ENCODE results near the gene EXOSC10. TPM values are rescaled to one million over a fixed set of nuclear protein-coding genes. Genes with fewer than 3 reads are reported as not detected.
"Not testable (repeated sequence)": the region's sequence is repeated elsewhere in the genome, so short reads cannot be mapped to it uniquely, and the experiment has no call there.

Gene EXOSC10
- total RNA-seq, 3 donors from 2014 or later: 47.1 to 52.9 (median 50.7) TPM

DNA sequence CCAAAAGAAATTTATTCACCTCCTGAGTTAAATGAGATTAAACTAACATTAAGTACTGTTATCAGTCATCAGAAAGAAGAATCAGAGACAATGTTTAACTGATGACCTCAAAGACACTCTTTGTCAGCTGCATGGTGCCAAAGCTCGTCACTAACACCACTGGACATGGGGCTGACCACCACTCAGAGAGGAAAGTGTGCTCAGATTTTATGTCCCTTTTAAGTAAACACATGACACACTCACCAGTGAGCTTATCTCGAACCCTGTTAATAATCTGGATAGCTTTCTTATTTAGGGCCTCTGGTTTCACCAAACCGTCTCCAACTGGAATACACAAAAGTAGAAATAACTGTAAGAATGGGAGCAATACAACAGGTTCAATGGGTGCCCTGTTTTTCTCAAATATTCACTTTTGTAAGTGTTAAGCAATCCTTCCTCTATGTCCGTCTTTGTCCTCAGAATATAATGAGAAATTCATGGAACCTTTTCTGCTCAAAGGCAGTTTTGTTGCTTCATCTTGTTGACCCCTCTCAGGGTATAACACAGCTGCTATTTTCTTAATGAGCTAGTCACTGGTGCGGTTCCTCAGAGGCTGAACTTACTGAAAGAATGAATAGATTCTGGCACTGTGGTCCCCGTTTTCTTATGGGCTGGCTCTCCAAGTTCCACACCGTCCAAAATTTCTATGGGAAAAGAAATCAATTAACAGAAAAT is 9.5 kb upstream of the EXOSC10 start:
- H3K4me1 ChIP-seq (ENCODE audit: low read depth): no peaks in the 10 kb centered on the region
- TF ChIP-seq, protein P1, sequence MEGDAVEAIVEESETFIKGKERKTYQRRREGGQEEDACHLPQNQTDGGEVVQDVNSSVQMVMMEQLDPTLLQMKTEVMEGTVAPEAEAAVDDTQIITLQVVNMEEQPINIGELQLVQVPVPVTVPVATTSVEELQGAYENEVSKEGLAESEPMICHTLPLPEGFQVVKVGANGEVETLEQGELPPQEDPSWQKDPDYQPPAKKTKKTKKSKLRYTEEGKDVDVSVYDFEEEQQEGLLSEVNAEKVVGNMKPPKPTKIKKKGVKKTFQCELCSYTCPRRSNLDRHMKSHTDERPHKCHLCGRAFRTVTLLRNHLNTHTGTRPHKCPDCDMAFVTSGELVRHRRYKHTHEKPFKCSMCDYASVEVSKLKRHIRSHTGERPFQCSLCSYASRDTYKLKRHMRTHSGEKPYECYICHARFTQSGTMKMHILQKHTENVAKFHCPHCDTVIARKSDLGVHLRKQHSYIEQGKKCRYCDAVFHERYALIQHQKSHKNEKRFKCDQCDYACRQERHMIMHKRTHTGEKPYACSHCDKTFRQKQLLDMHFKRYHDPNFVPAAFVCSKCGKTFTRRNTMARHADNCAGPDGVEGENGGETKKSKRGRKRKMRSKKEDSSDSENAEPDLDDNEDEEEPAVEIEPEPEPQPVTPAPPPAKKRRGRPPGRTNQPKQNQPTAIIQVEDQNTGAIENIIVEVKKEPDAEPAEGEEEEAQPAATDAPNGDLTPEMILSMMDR (IDR thresholded peaks at IDR 0.05): no peak
- ATAC-seq: no peak
- intact Hi-C loops (cut with DNase I, micrococcal nuclease): no loop called here
- peaks cover 15% of the 10 kb centered on the region for H3K36me3 ChIP-seq (ENCODE audit: low read depth)
- no peak for DNase-seq
- H3K9me3 ChIP-seq: no peaks in the 10 kb centered on the region
- no peak overlapping the region for H3K4me3 ChIP-seq

DNA sequence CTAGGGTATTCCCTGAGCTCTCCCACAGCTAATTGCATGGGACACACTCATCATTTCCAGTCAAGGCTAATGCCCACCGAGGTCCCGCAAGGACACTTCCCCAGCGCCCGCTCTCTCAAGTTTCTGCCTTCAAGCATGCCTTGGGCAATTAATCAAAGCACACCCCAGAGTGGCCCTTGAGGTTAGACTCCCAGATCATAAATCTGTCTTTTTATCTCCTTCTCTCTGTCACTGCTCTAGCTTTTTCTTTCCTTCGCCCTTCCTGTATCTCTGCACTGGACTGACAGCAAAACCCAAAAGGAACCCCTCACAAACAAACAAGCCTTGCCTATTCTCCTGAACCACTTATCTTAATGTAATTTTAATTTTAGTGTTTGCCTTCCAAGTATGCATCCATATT is 7.9 kb upstream of the EXOSC10 start:
- Histone ChIP-seq H3K36me3 (ENCODE audit: low read depth) (peaks cover 11% of the 10 kb centered on the region), H3K9me3 (no peaks in the 10 kb centered on the region), H3K4me1 (ENCODE audit: low read depth) (no peaks in the 10 kb centered on the region), H3K4me3 (no peak overlapping the region)
- DNase-seq (no peak), ATAC-seq (no peak)
- intact Hi-C loops (cut with DNase I, micrococcal nuclease): no loop called here
- TF ChIP-seq, protein P1 (IDR thresholded peaks at IDR 0.05): no peak

DNA sequence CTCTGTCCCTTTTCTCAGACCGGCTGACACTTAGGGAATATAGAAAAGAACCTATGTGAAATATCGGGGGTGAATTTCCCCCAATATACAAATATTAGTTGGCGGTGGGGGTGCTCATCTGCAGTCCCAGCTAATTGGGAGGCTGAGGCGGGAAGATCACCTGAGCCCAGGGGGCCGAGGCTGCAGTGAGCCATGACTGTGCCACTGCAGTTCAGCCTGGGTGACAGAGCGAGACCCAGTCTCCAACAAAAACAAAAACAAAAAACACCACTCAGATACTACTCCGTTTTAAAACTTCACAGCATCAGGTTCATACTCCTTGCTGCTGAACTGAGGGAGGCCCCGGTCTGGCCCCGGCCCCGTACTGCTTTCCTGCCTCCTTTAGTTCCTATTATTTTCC is 5.9 kb upstream of the EXOSC10 start:
- Histone ChIP-seq H3K9me3 (no peaks in the 10 kb centered on the region), H3K4me1 (ENCODE audit: low read depth) (no peaks in the 10 kb centered on the region), H3K36me3 (ENCODE audit: low read depth) (peaks cover 11% of the 10 kb centered on the region), H3K4me3 (no peak overlapping the region)
- ATAC-seq: no peak
- TF ChIP-seq, protein P1 (IDR thresholded peaks at IDR 0.05): no peak
- no peak for DNase-seq
- intact Hi-C loops (cut with DNase I, micrococcal nuclease): no loop called here

DNA sequence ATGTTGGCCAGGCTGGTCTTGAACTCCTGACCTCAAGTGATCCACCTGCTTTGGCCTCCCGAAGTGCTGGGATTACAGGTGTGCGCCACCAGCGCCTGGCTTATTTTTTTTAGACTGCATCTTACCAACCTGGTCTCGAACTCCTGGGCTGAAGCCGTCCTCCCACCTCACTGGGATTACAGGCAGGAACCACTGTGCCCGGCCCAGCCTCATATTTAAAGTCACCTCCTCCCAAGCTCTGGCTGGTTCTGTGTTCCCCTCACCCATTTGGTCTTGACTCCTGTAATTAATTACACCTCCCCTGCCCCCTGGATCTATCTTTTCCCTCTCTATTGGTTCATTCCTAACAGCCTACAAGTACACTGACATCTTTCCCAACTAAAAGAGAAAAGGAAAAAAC is 1.7 kb upstream of the EXOSC10 start:
- Histone ChIP-seq H3K4me1 (ENCODE audit: low read depth) (peaks cover 10% of the 10 kb centered on the region), H3K4me3 (no peak overlapping the region), H3K9me3 (no peaks in the 10 kb centered on the region), H3K36me3 (ENCODE audit: low read depth) (no peaks in the 10 kb centered on the region)
- intact Hi-C loops (cut with DNase I, micrococcal nuclease): no loop called here
- TF ChIP-seq, protein P1 (IDR thresholded peaks at IDR 0.05): no peak
- DNase-seq: no peak
- no peak for ATAC-seq

DNA sequence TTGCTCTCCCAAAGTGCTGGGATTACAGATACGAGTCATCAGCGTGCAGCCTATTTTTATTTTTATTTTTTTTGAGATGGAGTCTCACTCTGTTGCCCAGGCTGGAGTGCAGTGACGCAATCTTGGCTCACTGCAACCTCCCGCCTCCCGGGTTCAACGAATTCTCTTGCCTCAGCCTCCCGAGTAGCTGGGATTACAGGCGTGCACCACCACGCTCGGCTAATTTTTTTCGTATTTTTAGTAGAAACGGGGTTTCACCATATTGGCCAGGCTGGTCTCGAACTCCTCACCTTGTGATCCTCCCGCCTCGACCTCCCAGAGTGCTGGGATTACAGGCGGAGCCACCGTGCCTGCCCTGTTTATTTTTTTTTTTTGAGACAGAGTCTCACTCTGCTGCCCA is 1.1 kb upstream of the EXOSC10 start:
- H3K4me3 ChIP-seq; intact Hi-C loops (cut with DNase I, micrococcal nuclease): not testable (repeated sequence)

DNA sequence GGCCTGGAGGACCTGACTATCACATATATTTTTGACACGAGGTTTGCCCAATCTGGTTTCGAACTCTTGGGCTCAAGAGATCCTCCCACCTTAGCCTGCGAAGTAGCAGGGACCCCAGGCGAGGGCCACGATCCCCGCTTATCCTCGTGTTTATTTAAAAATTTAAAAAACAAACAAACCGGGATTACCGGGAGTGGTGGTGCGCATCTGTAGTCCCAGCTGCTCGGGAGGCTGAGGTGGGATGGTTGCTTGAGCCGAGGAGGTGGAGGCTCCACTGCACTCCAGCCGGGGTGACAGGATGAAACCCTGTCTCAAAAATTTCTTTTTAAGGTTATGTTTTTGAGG is 452 bp upstream of the EXOSC10 start:
- H3K4me1 ChIP-seq (ENCODE audit: low read depth): peaks cover 10% of the 10 kb centered on the region
- DNase-seq (peak in 1 of 3 donors; percentile 40), ATAC-seq (no peak)
- TF ChIP-seq, protein P1 (IDR thresholded peaks at IDR 0.05): no peak
- no peaks in the 10 kb centered on the region for H3K9me3 ChIP-seq
- peaks cover 9% of the 10 kb centered on the region for H3K36me3 ChIP-seq (ENCODE audit: low read depth)
- peak overlapping the region; percentile 100 for H3K4me3 ChIP-seq
- intact Hi-C loops (cut with DNase I, micrococcal nuclease): no loop called here

More for the DNA sequence above, 1.1 kb upstream of the EXOSC10 start:
- DNase-seq; H3K4me1 ChIP-seq (ENCODE audit: low read depth); H3K9me3 ChIP-seq; H3K36me3 ChIP-seq (ENCODE audit: low read depth); ATAC-seq: not testable (repeated sequence)

Data from mucosa of descending colon (tissue), 3 donors.